ENCODE measurements around the gene CSH2. TPM values are rescaled to one million over a fixed set of nuclear protein-coding genes. Genes with fewer than 3 reads are reported as not detected.

Gene CSH2
- total and polyA plus RNA-seq, 9 of the 15 experiments (the other 6 are each of a cell fraction or from before 2014, with no cell fraction given): not detected

- TF ChIP-seq ZMIZ1 (IDR thresholded peaks at IDR 0.05; ENCODE audit: low read depth in 2 of 2, low read length in 2 of 2) (0 out of 4 replicates have a peak, but pooled peaks of 1 of the 2 experiments have one; percentile 19), MYC (IDR thresholded peaks at IDR 0.05; ENCODE audit: low read depth, low read length) (peak; percentile 78), MYC (CRISPR knock-in tag; IDR thresholded peaks at IDR 0.05; ENCODE audit: borderline replicate concordance, low read depth) (peak; percentile 92; the same call in 1 of the 2 replicates), TOE1 (IDR thresholded peaks at IDR 0.05; ENCODE audit: borderline replicate concordance) (peak; percentile 99), TOE1 (CRISPR knock-in tag; IDR thresholded peaks at IDR 0.05; ENCODE audit: borderline replicate concordance, low read depth) (peak; percentile 89; the same call in 1 of the 2 replicates), MCM2 (IDR thresholded peaks at IDR 0.05; ENCODE audit: low read depth) (no peak), TEAD4 (IDR thresholded peaks at IDR 0.05; ENCODE audit: low read length) (peak; percentile 5), TEAD4 (CRISPR knock-in tag; IDR thresholded peaks at IDR 0.05; ENCODE audit: borderline replicate concordance) (0 out of 2 replicates have a peak, but pooled peaks have one; percentile 52), ELF1 (tag; IDR thresholded peaks at IDR 0.05) (no peak), NCOA6 (IDR thresholded peaks at IDR 0.05) (no peak), ZNF311 (CRISPR knock-in tag; IDR thresholded peaks at IDR 0.05) (no peak; the same call in 1 of the 2 replicates), PTBP1 (IDR thresholded peaks at IDR 0.05; ENCODE audit: low read depth, low read length) (peak; percentile 68; the same call in 1 of the 2 replicates), SRSF7 (optimal IDR thresholded peaks at IDR 0.05; ENCODE audit: low read depth, low read length) (no peak)
- TF ChIP-seq, protein P1, sequence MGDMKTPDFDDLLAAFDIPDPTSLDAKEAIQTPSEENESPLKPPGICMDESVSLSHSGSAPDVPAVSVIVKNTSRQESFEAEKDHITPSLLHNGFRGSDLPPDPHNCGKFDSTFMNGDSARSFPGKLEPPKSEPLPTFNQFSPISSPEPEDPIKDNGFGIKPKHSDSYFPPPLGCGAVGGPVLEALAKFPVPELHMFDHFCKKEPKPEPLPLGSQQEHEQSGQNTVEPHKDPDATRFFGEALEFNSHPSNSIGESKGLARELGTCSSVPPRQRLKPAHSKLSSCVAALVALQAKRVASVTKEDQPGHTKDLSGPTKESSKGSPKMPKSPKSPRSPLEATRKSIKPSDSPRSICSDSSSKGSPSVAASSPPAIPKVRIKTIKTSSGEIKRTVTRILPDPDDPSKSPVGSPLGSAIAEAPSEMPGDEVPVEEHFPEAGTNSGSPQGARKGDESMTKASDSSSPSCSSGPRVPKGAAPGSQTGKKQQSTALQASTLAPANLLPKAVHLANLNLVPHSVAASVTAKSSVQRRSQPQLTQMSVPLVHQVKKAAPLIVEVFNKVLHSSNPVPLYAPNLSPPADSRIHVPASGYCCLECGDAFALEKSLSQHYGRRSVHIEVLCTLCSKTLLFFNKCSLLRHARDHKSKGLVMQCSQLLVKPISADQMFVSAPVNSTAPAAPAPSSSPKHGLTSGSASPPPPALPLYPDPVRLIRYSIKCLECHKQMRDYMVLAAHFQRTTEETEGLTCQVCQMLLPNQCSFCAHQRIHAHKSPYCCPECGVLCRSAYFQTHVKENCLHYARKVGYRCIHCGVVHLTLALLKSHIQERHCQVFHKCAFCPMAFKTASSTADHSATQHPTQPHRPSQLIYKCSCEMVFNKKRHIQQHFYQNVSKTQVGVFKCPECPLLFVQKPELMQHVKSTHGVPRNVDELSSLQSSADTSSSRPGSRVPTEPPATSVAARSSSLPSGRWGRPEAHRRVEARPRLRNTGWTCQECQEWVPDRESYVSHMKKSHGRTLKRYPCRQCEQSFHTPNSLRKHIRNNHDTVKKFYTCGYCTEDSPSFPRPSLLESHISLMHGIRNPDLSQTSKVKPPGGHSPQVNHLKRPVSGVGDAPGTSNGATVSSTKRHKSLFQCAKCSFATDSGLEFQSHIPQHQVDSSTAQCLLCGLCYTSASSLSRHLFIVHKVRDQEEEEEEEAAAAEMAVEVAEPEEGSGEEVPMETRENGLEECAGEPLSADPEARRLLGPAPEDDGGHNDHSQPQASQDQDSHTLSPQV (IDR thresholded peaks at IDR 0.05): peak; percentile 97
- TF ChIP-seq, protein P2, sequence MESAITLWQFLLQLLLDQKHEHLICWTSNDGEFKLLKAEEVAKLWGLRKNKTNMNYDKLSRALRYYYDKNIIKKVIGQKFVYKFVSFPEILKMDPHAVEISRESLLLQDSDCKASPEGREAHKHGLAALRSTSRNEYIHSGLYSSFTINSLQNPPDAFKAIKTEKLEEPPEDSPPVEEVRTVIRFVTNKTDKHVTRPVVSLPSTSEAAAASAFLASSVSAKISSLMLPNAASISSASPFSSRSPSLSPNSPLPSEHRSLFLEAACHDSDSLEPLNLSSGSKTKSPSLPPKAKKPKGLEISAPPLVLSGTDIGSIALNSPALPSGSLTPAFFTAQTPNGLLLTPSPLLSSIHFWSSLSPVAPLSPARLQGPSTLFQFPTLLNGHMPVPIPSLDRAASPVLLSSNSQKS (CRISPR knock-in tag; IDR thresholded peaks at IDR 0.05): no peak
These were observed 24.4 kb downstream of the CSH2 start (continued) for GRCh38 chr17:63848834-63849689.

All from K562 (cell line).